Liver (tissue), 3 donors: ENCODE results near the gene CEACAM21.
A peak's percentile ranks its signal among the peaks of the same experiment; 100 is the strongest.

Experiments
- CTCF ChIP-seq: fragments of 150-350 bp; IDR thresholded peaks from 2 replicates; pipeline ENCODE4 v1.5.1; 2017; ENCODE audit warnings: improper control_type of control experiment, low read depth, low read length; ENCODE audit not compliant: missing input control
- EGR1 ChIP-seq, 2 donors: IDR thresholded peaks; 2 replicates each; pipeline ENCODE4 v1.6.1; 2016 to 2018; ENCODE audit warnings: antibody characterized with exemption in 2 of 2, low read depth in 2 of 2
- GABPA ChIP-seq, 2 donors: IDR thresholded peaks in 1 of 2; conservative IDR thresholded peaks in 1 of 2; 2 replicates each; pipeline ENCODE4 v1.6.1; 2016; ENCODE audit warnings: antibody characterized with exemption in 2 of 2, mild to moderate bottlenecking in 1 of 2, moderate library complexity in 1 of 2
- HNF4G ChIP-seq: IDR thresholded peaks from 2 replicates; pipeline ENCODE4 v1.6.1; 2016; ENCODE audit warnings: antibody characterized with exemption
- JUND ChIP-seq, 2 donors: IDR thresholded peaks; 2 replicates each; pipeline ENCODE4 v1.6.1; 2016; ENCODE audit warnings: antibody characterized with exemption in 2 of 2
- NR2F2 ChIP-seq: IDR thresholded peaks from 2 replicates; pipeline ENCODE4 v1.6.1; 2016; ENCODE audit warnings: antibody characterized with exemption
- RAD21 ChIP-seq, 2 donors: IDR thresholded peaks; 2 replicates each; pipeline ENCODE4 v1.6.1; 2016; ENCODE audit warnings: antibody characterized with exemption in 2 of 2, mild to moderate bottlenecking in 2 of 2
- REST ChIP-seq: IDR thresholded peaks from 2 replicates; pipeline ENCODE4 v1.6.1; 2016; ENCODE audit warnings: antibody characterized with exemption, mild to moderate bottlenecking
- RXRA ChIP-seq, 2 donors: IDR thresholded peaks; 2 replicates each; pipeline ENCODE4 v1.6.1; 2017 to 2018; ENCODE audit warnings: antibody characterized with exemption in 2 of 2, mild to moderate bottlenecking in 1 of 2
- SP1 ChIP-seq: IDR thresholded peaks from 2 replicates; pipeline ENCODE4 v1.6.1; 2018; ENCODE audit warnings: antibody characterized with exemption, mild to moderate bottlenecking
- TAF1 ChIP-seq: conservative IDR thresholded peaks from 2 replicates; pipeline ENCODE4 v1.6.1; 2016; ENCODE audit warnings: antibody characterized with exemption, mild to moderate bottlenecking
- YY1 ChIP-seq: IDR thresholded peaks from 2 replicates; pipeline ENCODE4 v1.6.1; 2016; ENCODE audit warnings: antibody characterized with exemption, mild to moderate bottlenecking
- TF ChIP-seq, protein P1 (sequence below): IDR thresholded peaks from 2 replicates; pipeline ENCODE4 v1.6.1; 2016; ENCODE audit warnings: antibody characterized with exemption
- TF ChIP-seq, protein P2 (sequence below): IDR thresholded peaks from 2 replicates; pipeline ENCODE4 v1.6.1; 2016; ENCODE audit warnings: antibody characterized with exemption
- donor health status: healthy.
- donor health status: healthy.

GRCh38 chr19:41616792-41617621 lies 41.0 kb downstream of the CEACAM21 start:
- no peak for TF ChIP-seq TAF1
- no peak for TF ChIP-seq CTCF
- peak; percentile 98 for TF ChIP-seq REST
- TF ChIP-seq YY1: no peak
- no peak for TF ChIP-seq HNF4G
- no peak for TF ChIP-seq SP1
- no peak for TF ChIP-seq EGR1 (IDR thresholded peaks at IDR 0.05; ENCODE audit: low read depth in 2 of 2)
- TF ChIP-seq, protein P1, sequence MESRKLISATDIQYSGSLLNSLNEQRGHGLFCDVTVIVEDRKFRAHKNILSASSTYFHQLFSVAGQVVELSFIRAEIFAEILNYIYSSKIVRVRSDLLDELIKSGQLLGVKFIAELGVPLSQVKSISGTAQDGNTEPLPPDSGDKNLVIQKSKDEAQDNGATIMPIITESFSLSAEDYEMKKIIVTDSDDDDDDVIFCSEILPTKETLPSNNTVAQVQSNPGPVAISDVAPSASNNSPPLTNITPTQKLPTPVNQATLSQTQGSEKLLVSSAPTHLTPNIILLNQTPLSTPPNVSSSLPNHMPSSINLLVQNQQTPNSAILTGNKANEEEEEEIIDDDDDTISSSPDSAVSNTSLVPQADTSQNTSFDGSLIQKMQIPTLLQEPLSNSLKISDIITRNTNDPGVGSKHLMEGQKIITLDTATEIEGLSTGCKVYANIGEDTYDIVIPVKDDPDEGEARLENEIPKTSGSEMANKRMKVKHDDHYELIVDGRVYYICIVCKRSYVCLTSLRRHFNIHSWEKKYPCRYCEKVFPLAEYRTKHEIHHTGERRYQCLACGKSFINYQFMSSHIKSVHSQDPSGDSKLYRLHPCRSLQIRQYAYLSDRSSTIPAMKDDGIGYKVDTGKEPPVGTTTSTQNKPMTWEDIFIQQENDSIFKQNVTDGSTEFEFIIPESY: no peak
- TF ChIP-seq RAD21 (IDR thresholded peaks at IDR 0.05): no peak
- no peak for TF ChIP-seq JUND (IDR thresholded peaks at IDR 0.05)
- no peak for TF ChIP-seq NR2F2
- no peak for TF ChIP-seq RXRA (IDR thresholded peaks at IDR 0.05)
- TF ChIP-seq, protein P2, sequence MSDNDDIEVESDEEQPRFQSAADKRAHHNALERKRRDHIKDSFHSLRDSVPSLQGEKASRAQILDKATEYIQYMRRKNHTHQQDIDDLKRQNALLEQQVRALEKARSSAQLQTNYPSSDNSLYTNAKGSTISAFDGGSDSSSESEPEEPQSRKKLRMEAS: no peak
- TF ChIP-seq GABPA (IDR thresholded peaks at IDR 0.05 in 1 of 2, conservative IDR thresholded peaks at IDR 0.05 in 1 of 2): no peak
